Neural cell (in vitro differentiated cells): Measurements from ENCODE around the gene SLC12A4. TPM values are rescaled to one million over a fixed set of nuclear protein-coding genes. Genes with fewer than 3 reads are reported as not detected.

Source experiments
- H2AFZ ChIP-seq: fragments of 200-600, 300-800 bp; sonication (generic), shearing (Covaris generic); 2 replicates; pipeline ENCODE4 v1.6.0; 2014; ENCODE audit warnings: low read depth, mild to moderate bottlenecking, antibody characterized with exemption, low read length, moderate library complexity
- H3F3A ChIP-seq: fragments of 200-600 bp; shearing (Covaris generic); 2 replicates; pipeline ENCODE4 v1.6.1; 2016; ENCODE audit warnings: mild to moderate bottlenecking, moderate library complexity, mixed read lengths, antibody characterized with exemption, low read length; ENCODE audit not compliant: insufficient read depth, poor library complexity, severe bottlenecking
- H3K27ac ChIP-seq: fragments of 200-600, 300-800 bp; sonication (generic), shearing (Covaris generic); 2 replicates; pipeline ENCODE4 v1.5.1; 2014; ENCODE audit warnings: mild to moderate bottlenecking, low read length, moderate library complexity
- H3K27me3 ChIP-seq: fragments of 300-800, 200-600 bp; sonication (generic), shearing (Covaris generic); 2 replicates; pipeline ENCODE4 v1.6.0; 2014; ENCODE audit warnings: mild to moderate bottlenecking, low read depth, low read length, moderate library complexity; ENCODE audit not compliant: insufficient read depth
- H3K36me3 ChIP-seq: fragments of 300-800, 200-600 bp; sonication (generic), shearing (Covaris generic); 2 replicates; pipeline ENCODE4 v1.5.1; 2014; ENCODE audit warnings: mild to moderate bottlenecking, antibody characterized with exemption, low read length, moderate library complexity; ENCODE audit not compliant: insufficient read depth
- H3K4me2 ChIP-seq: fragments of 300-800, 200-600 bp; sonication (generic), shearing (Covaris generic); 2 replicates; pipeline ENCODE4 v1.6.0; 2014; ENCODE audit warnings: mild to moderate bottlenecking, low read length
- H3K4me3 ChIP-seq: fragments of 300-800, 200-600 bp; sonication (generic), shearing (Covaris generic); 2 replicates; pipeline ENCODE4 v1.5.1; 2014; ENCODE audit warnings: mild to moderate bottlenecking, low read length, moderate library complexity
- H3K79me2 ChIP-seq: fragments of 200-600 bp; shearing (Covaris generic); replicated peaks from 2 replicates; pipeline ENCODE4 v1.6.0; 2014; ENCODE audit warnings: mild to moderate bottlenecking, low read length, moderate library complexity; ENCODE audit not compliant: insufficient read depth
- H3K9ac ChIP-seq: fragments of 300-800, 200-600 bp; sonication (generic), shearing (Covaris generic); 2 replicates; pipeline ENCODE4 v1.6.1; 2016; ENCODE audit warnings: mild to moderate bottlenecking, low read length, mixed read lengths
- H3K9me2 ChIP-seq: fragments of 200-600 bp; shearing (Covaris generic); 2 replicates; pipeline ENCODE4 v1.6.1; 2016; ENCODE audit warnings: mild to moderate bottlenecking, low read length, mixed read lengths; ENCODE audit not compliant: insufficient read depth
- H3K9me3 ChIP-seq: fragments of 200-600, 300-800 bp; sonication (generic), shearing (Covaris generic); 2 replicates; pipeline ENCODE4 v1.6.1; 2016; ENCODE audit warnings: mild to moderate bottlenecking, mixed run types, low read length, moderate library complexity, mixed read lengths
- H4K20me1 ChIP-seq: fragments of 200-600 bp; shearing (Covaris generic); 2 replicates; pipeline ENCODE4 v1.6.1; 2016; ENCODE audit warnings: mild to moderate bottlenecking, mixed run types; ENCODE audit not compliant: insufficient read depth
- EP300 ChIP-seq: fragments of 450-650 bp; conservative IDR thresholded peaks from 2 replicates; pipeline ENCODE4 v1.6.1; 2014; ENCODE audit warnings: antibody characterized with exemption, mild to moderate bottlenecking, moderate library complexity; ENCODE audit not compliant: poor library complexity, severe bottlenecking
- EZH2 ChIP-seq: fragments of 200-600, 300-800 bp; shearing (Covaris generic), sonication (generic); IDR thresholded peaks from 2 replicates; pipeline ENCODE4 v1.6.1; 2014; ENCODE audit warnings: antibody characterized with exemption, low read length, borderline replicate concordance, mild to moderate bottlenecking; ENCODE audit not compliant: insufficient read depth, poor library complexity, severe bottlenecking
- MXI1 ChIP-seq: fragments of 450-650 bp; conservative IDR thresholded peaks from 2 replicates; pipeline ENCODE4 v1.6.1; 2014; ENCODE audit warnings: antibody characterized with exemption, mild to moderate bottlenecking; ENCODE audit not compliant: poor library complexity, severe bottlenecking
- POLR2AphosphoS5 ChIP-seq: IDR thresholded peaks from 2 replicates; pipeline ENCODE4 v1.6.1; 2012
- RAD21 ChIP-seq: fragments of 450-650 bp; conservative IDR thresholded peaks from 2 replicates; pipeline ENCODE4 v1.6.1; 2014; ENCODE audit warnings: antibody characterized with exemption, mild to moderate bottlenecking, moderate library complexity
- REST ChIP-seq: IDR thresholded peaks from 2 replicates; pipeline ENCODE4 v1.6.1; 2012; ENCODE audit warnings: borderline replicate concordance
- SMC3 ChIP-seq: fragments of 450-650 bp; conservative IDR thresholded peaks from 2 replicates; pipeline ENCODE4 v1.6.1; 2014; ENCODE audit warnings: antibody characterized with exemption, mild to moderate bottlenecking, moderate library complexity; ENCODE audit not compliant: poor library complexity
- TAF1 ChIP-seq: IDR thresholded peaks from 2 replicates; pipeline ENCODE4 v1.6.1; 2012; ENCODE audit warnings: low read depth
- polyA plus RNA-seq: library from polyadenylated mRNA; depleted of rRNA; stranded (reverse); fragments of >200 nt; gene quantifications from 2 replicates; pipeline ENCODE4 v1.2.3, GENCODE V29; 2014
- TF ChIP-seq, protein P1 (sequence below): fragments of 450-650 bp; IDR thresholded peaks from 2 replicates; pipeline ENCODE4 v1.5.1; 2014; ENCODE audit warnings: antibody characterized with exemption, mild to moderate bottlenecking, moderate library complexity; ENCODE audit not compliant: poor library complexity, severe bottlenecking

The SLC12A4 gene
- polyA plus RNA-seq, 1 donor from 2014 or later: 0.11 TPM

- Histone ChIP-seq H3K36me3 (no peaks in the 10 kb centered on the region), H3K27me3 (no peaks in the 10 kb centered on the region), H3K9me3 (no peaks in the 10 kb centered on the region), H3K4me3 (no peak overlapping the region), H3K79me2 (no peaks in the 10 kb centered on the region), H3F3A (no peaks in the 10 kb centered on the region), H2AFZ (no peak overlapping the region), H3K9me2 (no peaks in the 10 kb centered on the region), H3K4me2 (no peak overlapping the region), H3K9ac (no peak overlapping the region), H4K20me1 (no peaks in the 10 kb centered on the region), H3K27ac (no peak overlapping the region)
- TF ChIP-seq, protein P1, sequence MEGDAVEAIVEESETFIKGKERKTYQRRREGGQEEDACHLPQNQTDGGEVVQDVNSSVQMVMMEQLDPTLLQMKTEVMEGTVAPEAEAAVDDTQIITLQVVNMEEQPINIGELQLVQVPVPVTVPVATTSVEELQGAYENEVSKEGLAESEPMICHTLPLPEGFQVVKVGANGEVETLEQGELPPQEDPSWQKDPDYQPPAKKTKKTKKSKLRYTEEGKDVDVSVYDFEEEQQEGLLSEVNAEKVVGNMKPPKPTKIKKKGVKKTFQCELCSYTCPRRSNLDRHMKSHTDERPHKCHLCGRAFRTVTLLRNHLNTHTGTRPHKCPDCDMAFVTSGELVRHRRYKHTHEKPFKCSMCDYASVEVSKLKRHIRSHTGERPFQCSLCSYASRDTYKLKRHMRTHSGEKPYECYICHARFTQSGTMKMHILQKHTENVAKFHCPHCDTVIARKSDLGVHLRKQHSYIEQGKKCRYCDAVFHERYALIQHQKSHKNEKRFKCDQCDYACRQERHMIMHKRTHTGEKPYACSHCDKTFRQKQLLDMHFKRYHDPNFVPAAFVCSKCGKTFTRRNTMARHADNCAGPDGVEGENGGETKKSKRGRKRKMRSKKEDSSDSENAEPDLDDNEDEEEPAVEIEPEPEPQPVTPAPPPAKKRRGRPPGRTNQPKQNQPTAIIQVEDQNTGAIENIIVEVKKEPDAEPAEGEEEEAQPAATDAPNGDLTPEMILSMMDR: no peak
- TF ChIP-seq EZH2 (no peak), REST (no peak), POLR2AphosphoS5 (no peak), MXI1 (no peak), EP300 (no peak), RAD21 (no peak), TAF1 (no peak), SMC3 (no peak)
These were observed 13.8 kb downstream of the SLC12A4 start for GRCh38 chr16:67954421-67955196.

DNA sequence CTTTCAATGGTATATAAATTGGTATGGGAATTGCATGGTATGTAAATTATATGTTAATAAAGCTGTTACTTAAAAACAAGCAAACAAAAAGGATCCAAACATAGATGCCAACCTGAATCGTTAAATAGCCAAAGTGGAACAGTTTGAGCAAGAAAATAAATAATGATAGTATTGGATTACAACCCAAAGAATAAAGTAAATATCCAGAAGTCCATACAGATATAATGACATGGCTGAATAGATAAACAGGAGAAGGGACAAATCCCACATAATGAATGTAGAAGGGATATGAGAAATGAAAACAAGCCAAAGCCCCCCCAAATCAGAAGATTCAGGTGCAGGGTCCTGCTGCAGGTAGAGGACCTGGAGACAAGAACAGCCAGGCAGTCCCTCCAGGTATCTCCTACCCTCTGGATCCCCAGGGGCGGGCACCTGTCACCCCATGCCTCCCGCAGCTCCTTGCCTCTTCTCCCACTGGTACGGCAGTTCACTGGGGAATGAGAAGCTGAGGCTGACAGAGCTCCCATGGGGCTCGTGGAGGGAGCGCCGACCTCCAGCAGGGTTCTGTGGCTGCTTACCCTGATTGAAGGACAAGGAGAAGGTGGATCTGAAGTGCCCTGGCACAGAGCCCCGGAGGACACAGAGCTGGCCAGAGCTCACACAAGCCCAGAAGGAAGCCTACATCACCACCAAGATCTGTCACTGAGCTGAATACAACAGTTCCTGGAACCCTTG lies 14.6 kb downstream of the SLC12A4 start:
- Histone ChIP-seq H3K4me3 (no peak overlapping the region), H3K9me3 (no peaks in the 10 kb centered on the region), H3K27ac (no peak overlapping the region), H3K79me2 (no peaks in the 10 kb centered on the region), H3K4me2 (no peak overlapping the region), H3K27me3 (no peaks in the 10 kb centered on the region), H3K36me3 (no peaks in the 10 kb centered on the region), H3F3A (no peaks in the 10 kb centered on the region), H4K20me1 (no peaks in the 10 kb centered on the region), H3K9ac (no peak overlapping the region), H2AFZ (no peak overlapping the region), H3K9me2 (no peaks in the 10 kb centered on the region)
- TF ChIP-seq SMC3 (no peak), RAD21 (no peak)
